Sigmoid colon (tissue), 3 donors: ENCODE results near the gene UCMA.

Experiments used
- POLR2A ChIP-seq, 2 donors: fragments of 450-650 bp; IDR thresholded peaks; one replicate each; pipeline ENCODE4 v1.6.1; 2016; ENCODE audit warnings: antibody characterized with exemption in 2 of 2, mild to moderate bottlenecking in 2 of 2, moderate library complexity in 2 of 2
- TF ChIP-seq, protein P1 (sequence below), 4 experiments: fragments of 450-650 bp in 3 of 4; fragments of 200-600 bp in 1 of 4; IDR thresholded peaks; one replicate each; pipeline ENCODE4 v1.5.1; 2016 to 2019; ENCODE audit warnings: antibody characterized with exemption in 4 of 4, mild to moderate bottlenecking in 3 of 4, moderate library complexity in 2 of 4

DNA sequence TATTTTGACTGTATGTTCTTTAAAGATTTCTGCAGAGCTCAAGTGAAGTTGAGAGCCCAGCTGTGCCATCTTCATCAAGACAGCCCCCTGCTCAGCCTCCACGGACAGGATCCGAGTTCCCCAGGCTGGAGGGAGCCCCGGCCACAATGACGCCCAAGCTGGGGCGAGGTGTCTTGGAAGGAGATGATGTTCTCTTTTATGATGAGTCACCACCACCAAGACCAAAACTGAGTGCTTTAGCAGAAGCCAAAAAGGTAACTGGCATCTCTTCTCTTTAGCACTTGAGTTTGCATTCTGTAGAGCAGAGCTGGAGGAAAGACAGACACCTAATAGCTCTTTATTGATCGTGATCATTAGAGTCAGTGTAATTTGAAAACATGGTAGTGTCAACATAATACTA is 39.2 kb downstream of the UCMA start:
- TF ChIP-seq, protein P1, sequence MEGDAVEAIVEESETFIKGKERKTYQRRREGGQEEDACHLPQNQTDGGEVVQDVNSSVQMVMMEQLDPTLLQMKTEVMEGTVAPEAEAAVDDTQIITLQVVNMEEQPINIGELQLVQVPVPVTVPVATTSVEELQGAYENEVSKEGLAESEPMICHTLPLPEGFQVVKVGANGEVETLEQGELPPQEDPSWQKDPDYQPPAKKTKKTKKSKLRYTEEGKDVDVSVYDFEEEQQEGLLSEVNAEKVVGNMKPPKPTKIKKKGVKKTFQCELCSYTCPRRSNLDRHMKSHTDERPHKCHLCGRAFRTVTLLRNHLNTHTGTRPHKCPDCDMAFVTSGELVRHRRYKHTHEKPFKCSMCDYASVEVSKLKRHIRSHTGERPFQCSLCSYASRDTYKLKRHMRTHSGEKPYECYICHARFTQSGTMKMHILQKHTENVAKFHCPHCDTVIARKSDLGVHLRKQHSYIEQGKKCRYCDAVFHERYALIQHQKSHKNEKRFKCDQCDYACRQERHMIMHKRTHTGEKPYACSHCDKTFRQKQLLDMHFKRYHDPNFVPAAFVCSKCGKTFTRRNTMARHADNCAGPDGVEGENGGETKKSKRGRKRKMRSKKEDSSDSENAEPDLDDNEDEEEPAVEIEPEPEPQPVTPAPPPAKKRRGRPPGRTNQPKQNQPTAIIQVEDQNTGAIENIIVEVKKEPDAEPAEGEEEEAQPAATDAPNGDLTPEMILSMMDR (IDR thresholded peaks at IDR 0.05) = no peak
- TF ChIP-seq POLR2A (IDR thresholded peaks at IDR 0.05) = no peak
